GM12878 (cell line): ENCODE results near the gene SLC25A30. TPM values are rescaled to one million over a fixed set of nuclear protein-coding genes. Genes with fewer than 3 reads are reported as not detected.

Experiments
- ATAC-seq: fragments of 200-7000 bp; cut with Tn5 transposase; 3 replicates; pipeline ENCODE4 v1.9.1; 2020; ENCODE audit warnings: mild to moderate bottlenecking, moderate library complexity
- BruUV-seq: library from RNA; stranded (reverse); fragments of 400-500 nt; replicated peaks from 2 replicates; lab custom pipeline; 2021; lab: Mats Ljungman, UMichigan
- CTCF ChIA-PET: fragments of 300-600 bp; sonication (Branson Sonifier 250); formaldehyde crosslinking; extraction: SDS; loops from one replicate; lab custom pipeline; 2021; ENCODE audit warnings: inconsistent platforms; lab: Yijun Ruan, JAX
- POLR2A ChIA-PET: fragments of 350-600 bp; formaldehyde crosslinking; extraction: SDS; loops from one replicate; lab custom pipeline; 2021; ENCODE audit warnings: inconsistent platforms; lab: Charles Lee
- RAD21 ChIA-PET: fragments of 300-600 bp; sonication (Branson Sonifier 250); formaldehyde crosslinking; loops from one replicate; lab custom pipeline; 2023; ENCODE audit warnings: antibody characterized with exemption; ENCODE audit not compliant: unreplicated experiment; lab: Charles Lee
- SMC1A ChIA-PET: fragments of 300-600 bp; sonication (Branson Sonifier 250); formaldehyde crosslinking; loops from one replicate; lab custom pipeline; 2023; ENCODE audit not compliant: unreplicated experiment, uncharacterized antibody; lab: Charles Lee
- DNase-seq: peaks from one replicate; pipeline ENCODE4 v3.0.0-alpha.2; 2011; ENCODE audit warnings: low read depth, low spot score
- FAIRE-seq: peaks from 3 replicates; lab custom pipeline; 2011; peaks lifted over from hg19 to GRCh38; lab: Jason Lieb, UNC
- H2AFZ ChIP-seq: 2 replicates; pipeline ENCODE4 v1.6.0; 2011; ENCODE audit warnings: low read depth, low read length, control low read depth; ENCODE audit not compliant: control insufficient read depth
- H3K27ac ChIP-seq: 2 replicates; pipeline ENCODE4 v1.5.1; 2011; ENCODE audit warnings: control low read depth; ENCODE audit not compliant: control insufficient read depth, insufficient read depth
- H3K27me3 ChIP-seq, 2 experiments: replicated peaks in 1 of 2; 2 replicates each; pipeline versions ENCODE4 v1.6.0 to v1.6.1; 2011; ENCODE audit warnings: low read length in 1 of 2; ENCODE audit not compliant: control insufficient read depth in 2 of 2, insufficient read depth in 2 of 2
- H3K36me3 ChIP-seq, 2 experiments: 2 replicates each; pipeline ENCODE4 v1.5.1; 2011; ENCODE audit warnings: low read length in 1 of 2; ENCODE audit not compliant: control insufficient read depth in 2 of 2, insufficient read depth in 2 of 2
- H3K4me1 ChIP-seq: 2 replicates; pipeline ENCODE4 v1.6.1; 2011; ENCODE audit warnings: mild to moderate bottlenecking, low read length, moderate library complexity, mixed read lengths; ENCODE audit not compliant: control insufficient read depth, insufficient read depth
- H3K4me2 ChIP-seq: 2 replicates; pipeline ENCODE4 v1.6.0; 2011; ENCODE audit warnings: control low read depth; ENCODE audit not compliant: control insufficient read depth, insufficient read depth
- H3K4me3 ChIP-seq: fragments of 200-600 bp; sonication (generic); 2 replicates; pipeline ENCODE4 v1.5.1; 2016
- H3K79me2 ChIP-seq: 2 replicates; pipeline ENCODE4 v1.6.0; 2011; ENCODE audit warnings: low read length; ENCODE audit not compliant: control insufficient read depth, insufficient read depth
- H3K9ac ChIP-seq: 2 replicates; pipeline ENCODE4 v1.8.0; 2011; ENCODE audit warnings: low read length, control low read depth, mixed read lengths; ENCODE audit not compliant: control insufficient read depth, insufficient read depth
- H3K9me3 ChIP-seq: replicated peaks from 3 replicates; pipeline ENCODE4 v1.5.1; 2011; ENCODE audit warnings: mild to moderate bottlenecking, low read length; ENCODE audit not compliant: control insufficient read depth, insufficient read depth
- H4K20me1 ChIP-seq: 2 replicates; pipeline ENCODE4 v1.6.0; 2011; ENCODE audit not compliant: control insufficient read depth, insufficient read depth
- CBX3 ChIP-seq: fragments of 200-600 bp; sonication (generic); IDR thresholded peaks from 2 replicates; pipeline ENCODE4 v1.6.1; 2016; ENCODE audit warnings: low read depth, borderline replicate concordance
- EGR1 ChIP-seq, 2 experiments: IDR thresholded peaks; 1 replicate in 1 of 2; 2 replicates in 1 of 2; pipeline ENCODE4 v1.6.1; 2011 to 2012; ENCODE audit warnings: low read depth in 2 of 2, low read length in 2 of 2, borderline replicate concordance in 1 of 2, mild to moderate bottlenecking in 1 of 2, moderate library complexity in 1 of 2
- HDAC6 ChIP-seq: fragments of 200-600 bp; sonication (generic); IDR thresholded peaks from one replicate; pipeline ENCODE4 v1.8.0; 2017; ENCODE audit warnings: antibody characterized with exemption; ENCODE audit not compliant: unreplicated experiment
- IRF5 ChIP-seq: fragments of 450-650 bp; IDR thresholded peaks from 2 replicates; pipeline ENCODE4 v1.6.1; 2017; ENCODE audit warnings: borderline replicate concordance
- KDM1A ChIP-seq: fragments of 200-600 bp; sonication (generic); IDR thresholded peaks from 2 replicates; pipeline ENCODE4 v1.6.1; 2016; ENCODE audit warnings: borderline replicate concordance
- MXI1 ChIP-seq: fragments of 150-350 bp; IDR thresholded peaks from 2 replicates; pipeline ENCODE4 v1.6.1; 2011; ENCODE audit warnings: low read depth, mild to moderate bottlenecking, inconsistent platforms, low read length, improper control_type of control experiment
- PAX5 ChIP-seq: IDR thresholded peaks from 2 replicates; pipeline ENCODE4 v1.6.1; 2011; ENCODE audit warnings: low read depth, low read length, borderline replicate concordance
- PAX8 ChIP-seq: fragments of 450-650 bp; IDR thresholded peaks from 2 replicates; pipeline ENCODE4 v1.6.1; 2017; ENCODE audit warnings: mild to moderate bottlenecking, moderate library complexity
- POLR2AphosphoS5 ChIP-seq: IDR thresholded peaks from 2 replicates; pipeline ENCODE4 v1.6.1; 2011; ENCODE audit warnings: mild to moderate bottlenecking, low read length, inconsistent platforms
- POU2F2 ChIP-seq: IDR thresholded peaks from 3 replicates; pipeline ENCODE4 v1.6.1; 2011; ENCODE audit warnings: low read depth, mild to moderate bottlenecking, low read length, borderline replicate concordance
- RCOR1 ChIP-seq: conservative IDR thresholded peaks from 2 replicates; pipeline ENCODE4 v1.6.1; 2012; ENCODE audit warnings: low read depth, low read length, improper control_type of control experiment
- TARDBP ChIP-seq: IDR thresholded peaks from 2 replicates; pipeline ENCODE4 v1.6.1; 2016; ENCODE audit warnings: borderline replicate concordance
- TCF12 ChIP-seq: IDR thresholded peaks from 2 replicates; pipeline ENCODE4 v1.6.1; 2011; ENCODE audit warnings: low read depth, mild to moderate bottlenecking, low read length
- ZNF24 ChIP-seq: fragments of 450-650 bp; IDR thresholded peaks from 2 replicates; pipeline ENCODE4 v1.6.1; 2017; ENCODE audit warnings: antibody characterized with exemption, mild to moderate bottlenecking
- WGBS: methylation state at CpG from one replicate; pipeline ENCODE4 v1.1.6; 2016; ENCODE audit warnings: low lambda C conversion rate; ENCODE audit not compliant: insufficient replicate concordance, insufficient coverage; ENCODE audit errors: missing lambda C conversion rate; 5-methylcytosine and 5-hydroxymethylcytosine counted together
- in situ Hi-C: fragments of 300-500 bp; cut with MboI; formaldehyde crosslinking; loops from 9 replicates; pipeline ENCODE4 v1.14.3; 2018; ENCODE audit warnings: mixed read lengths
- intact Hi-C: fragments of 100-400 bp; cut with micrococcal nuclease; formaldehyde crosslinking; loops from one replicate; pipeline ENCODE4 v1.14.2; 2022; ENCODE audit not compliant: unreplicated experiment
- polyA plus RNA-seq, 11 experiments: library from polyadenylated mRNA; depleted of rRNA in 4 of 11; unstranded in 6 of 11; stranded (reverse) in 5 of 11; fragments of >200 nt; fragmentation: Nextera tagmentation in 4 of 11; fragmentation: Illumina TruSeq in 1 of 11; extraction: Ambion mirVana in 4 of 11; extraction: Trizol in 1 of 11; gene quantifications; 1 replicate in 1 of 11; 2 replicates in 10 of 11; pipeline versions ENCODE4 v1.2.1 to v1.2.3, GENCODE V29; 2011 to 2016; ENCODE audit warnings: inconsistent platforms in 2 of 11, missing spikeins in 2 of 11, low read depth in 1 of 11
- total RNA-seq, 4 experiments: library from RNA; depleted of rRNA in 3 of 4; stranded (reverse); fragments of >200 nt in 3 of 4; fragmentation: Illumina TruSeq in 1 of 4; extraction: Trizol in 1 of 4; gene quantifications; 2 replicates each; pipeline versions ENCODE4 v1.2.1 to v1.2.3, GENCODE V29; 2013 to 2021
- TF ChIP-seq, protein P1 (sequence below): fragments of 450-650 bp; IDR thresholded peaks from 2 replicates; pipeline ENCODE4 v1.6.1; 2016; ENCODE audit warnings: mild to moderate bottlenecking, moderate library complexity, borderline replicate concordance
- TF ChIP-seq, protein P2 (sequence below): IDR thresholded peaks from 2 replicates; pipeline ENCODE4 v1.6.1; 2011; ENCODE audit warnings: mild to moderate bottlenecking, low read depth, low read length, moderate library complexity; ENCODE audit not compliant: insufficient replicate concordance

Gene SLC25A30
- total and polyA plus RNA-seq, 10 of the 15 experiments (the other 5 are each of a cell fraction or from before 2014, with no cell fraction given) = 2.4 to 18.0 (median 8.9) TPM

- Histone ChIP-seq H4K20me1 (no peaks in the 10 kb centered on the region), H3K27ac (no peak overlapping the region), H3K9ac (no peak overlapping the region), H3K4me1 (no peaks in the 10 kb centered on the region), H3K9me3 (no peaks in the 10 kb centered on the region), H2AFZ (no peak overlapping the region), H3K36me3 (no peaks in the 10 kb centered on the region), H3K4me3 (no peak overlapping the region), H3K4me2 (no peak overlapping the region), H3K27me3 (peaks cover 0 to 2% of the 10 kb centered on the region in 2 experiments; a peak in 1 of 4 replicates), H3K79me2 (no peaks in the 10 kb centered on the region)
- intact Hi-C loops = no loop called here
- DNase-seq (no peak), ATAC-seq (no peak), FAIRE-seq (no peak)
- ChIA-PET SMC1A (no interaction called here), CTCF (interaction anchor here (0.6 to 1.6 kb wide), 2 partner anchors 8 to 11 kb away, joined by 3 to 4 read pairs; no protein-coding TSS in a partner anchor), POLR2A (interaction anchor here (0.6 kb wide), 1 partner anchor 318 kb away, joined by 3 read pairs; no protein-coding TSS in a partner anchor), RAD21 (no interaction called here)
- no TSS peak for BruUV-seq
- 55% methylated on average over 4 of the region's 4 CpGs for WGBS
- in situ Hi-C loops = no loop called here
- no peak for TF ChIP-seq EGR1 (IDR thresholded peaks at IDR 0.05; ENCODE audit: borderline replicate concordance in 1 of 2, low read depth in 2 of 2, low read length in 2 of 2)
- no peak for TF ChIP-seq ZNF24
- TF ChIP-seq, protein P1, sequence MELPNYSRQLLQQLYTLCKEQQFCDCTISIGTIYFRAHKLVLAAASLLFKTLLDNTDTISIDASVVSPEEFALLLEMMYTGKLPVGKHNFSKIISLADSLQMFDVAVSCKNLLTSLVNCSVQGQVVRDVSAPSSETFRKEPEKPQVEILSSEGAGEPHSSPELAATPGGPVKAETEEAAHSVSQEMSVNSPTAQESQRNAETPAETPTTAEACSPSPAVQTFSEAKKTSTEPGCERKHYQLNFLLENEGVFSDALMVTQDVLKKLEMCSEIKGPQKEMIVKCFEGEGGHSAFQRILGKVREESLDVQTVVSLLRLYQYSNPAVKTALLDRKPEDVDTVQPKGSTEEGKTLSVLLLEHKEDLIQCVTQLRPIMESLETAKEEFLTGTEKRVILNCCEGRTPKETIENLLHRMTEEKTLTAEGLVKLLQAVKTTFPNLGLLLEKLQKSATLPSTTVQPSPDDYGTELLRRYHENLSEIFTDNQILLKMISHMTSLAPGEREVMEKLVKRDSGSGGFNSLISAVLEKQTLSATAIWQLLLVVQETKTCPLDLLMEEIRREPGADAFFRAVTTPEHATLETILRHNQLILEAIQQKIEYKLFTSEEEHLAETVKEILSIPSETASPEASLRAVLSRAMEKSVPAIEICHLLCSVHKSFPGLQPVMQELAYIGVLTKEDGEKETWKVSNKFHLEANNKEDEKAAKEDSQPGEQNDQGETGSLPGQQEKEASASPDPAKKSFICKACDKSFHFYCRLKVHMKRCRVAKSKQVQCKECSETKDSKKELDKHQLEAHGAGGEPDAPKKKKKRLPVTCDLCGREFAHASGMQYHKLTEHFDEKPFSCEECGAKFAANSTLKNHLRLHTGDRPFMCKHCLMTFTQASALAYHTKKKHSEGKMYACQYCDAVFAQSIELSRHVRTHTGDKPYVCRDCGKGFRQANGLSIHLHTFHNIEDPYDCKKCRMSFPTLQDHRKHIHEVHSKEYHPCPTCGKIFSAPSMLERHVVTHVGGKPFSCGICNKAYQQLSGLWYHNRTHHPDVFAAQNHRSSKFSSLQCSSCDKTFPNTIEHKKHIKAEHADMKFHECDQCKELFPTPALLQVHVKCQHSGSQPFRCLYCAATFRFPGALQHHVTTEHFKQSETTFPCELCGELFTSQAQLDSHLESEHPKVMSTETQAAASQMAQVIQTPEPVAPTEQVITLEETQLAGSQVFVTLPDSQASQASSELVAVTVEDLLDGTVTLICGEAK = no peak
- TF ChIP-seq, protein P2, sequence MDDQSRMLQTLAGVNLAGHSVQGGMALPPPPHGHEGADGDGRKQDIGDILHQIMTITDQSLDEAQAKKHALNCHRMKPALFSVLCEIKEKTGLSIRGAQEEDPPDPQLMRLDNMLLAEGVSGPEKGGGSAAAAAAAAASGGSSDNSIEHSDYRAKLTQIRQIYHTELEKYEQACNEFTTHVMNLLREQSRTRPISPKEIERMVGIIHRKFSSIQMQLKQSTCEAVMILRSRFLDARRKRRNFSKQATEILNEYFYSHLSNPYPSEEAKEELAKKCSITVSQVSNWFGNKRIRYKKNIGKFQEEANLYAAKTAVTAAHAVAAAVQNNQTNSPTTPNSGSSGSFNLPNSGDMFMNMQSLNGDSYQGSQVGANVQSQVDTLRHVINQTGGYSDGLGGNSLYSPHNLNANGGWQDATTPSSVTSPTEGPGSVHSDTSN = no peak
- TF ChIP-seq HDAC6 = no peak
- no peak for TF ChIP-seq CBX3
- TF ChIP-seq TCF12 = no peak
- TF ChIP-seq KDM1A = no peak
- no peak for TF ChIP-seq MXI1
- no peak for TF ChIP-seq POU2F2
- no peak for TF ChIP-seq PAX8
- TF ChIP-seq POLR2AphosphoS5 = no peak
- no peak for TF ChIP-seq IRF5
- no peak for TF ChIP-seq RCOR1
- TF ChIP-seq TARDBP = no peak
- no peak for TF ChIP-seq PAX5
Measured at GRCh38 chr13:45451282-45451681, 33.1 kb upstream of the SLC25A30 start.
